NCI-H446 (cell line): ENCODE results near the gene CMIP.
A peak's percentile ranks its signal among the peaks of the same experiment; 100 is the strongest.
"Not testable (repeated sequence)": the region's sequence is repeated elsewhere in the genome, so short reads cannot be mapped to it uniquely, and the experiment has no call there.

Experiments used
- DNase-seq, 2 experiments: peaks; one replicate each; lab custom pipeline; 2025; lab: John Stamatoyannopoulos, UW

The CMIP gene

GRCh38 chr16:81444448-81445121 is at the start of gene CMIP:
Gene CMIP (plus strand): TSS chr16:81444808.
- DNase-seq: peak in 1 of 2 experiments; percentile 69

GRCh38 chr16:81394966-81395655 is 49.5 kb upstream of the CMIP start:
- no peak for DNase-seq

GRCh38 chr16:81397058-81397878 is 47.3 kb upstream of the CMIP start:
- no peak for DNase-seq

DNA sequence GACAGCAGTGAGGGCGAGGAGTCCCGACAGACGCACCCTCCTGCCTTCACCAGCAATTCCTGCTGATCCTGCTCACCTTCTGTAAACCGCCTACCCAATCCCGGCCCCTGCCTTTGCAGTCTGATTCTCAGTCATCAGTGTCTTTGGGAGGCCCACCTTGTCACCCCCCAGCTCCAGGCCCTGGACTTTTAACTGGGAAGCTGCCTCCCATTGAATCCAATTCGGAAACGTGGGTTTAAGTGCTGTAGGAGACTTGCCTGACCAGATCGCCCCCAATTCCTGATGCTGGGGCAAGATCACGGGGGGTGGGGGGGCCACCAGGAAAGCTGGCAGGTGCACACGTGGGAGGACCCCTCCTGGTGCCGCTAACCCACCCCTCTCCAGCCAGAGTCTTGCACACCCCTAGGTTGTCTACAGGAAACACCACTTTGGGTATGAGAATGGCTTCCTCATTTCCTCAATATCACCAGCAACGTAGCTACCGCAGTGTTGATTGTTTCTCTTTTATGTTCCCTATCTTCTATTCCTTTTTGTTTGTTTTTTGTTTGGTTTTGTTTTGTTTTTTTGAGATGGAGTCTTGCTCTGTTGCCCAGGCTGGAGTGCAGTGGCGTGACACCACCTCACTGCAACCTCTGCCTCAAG is 46.6 kb upstream of the CMIP start:
- DNase-seq: no peak

DNA sequence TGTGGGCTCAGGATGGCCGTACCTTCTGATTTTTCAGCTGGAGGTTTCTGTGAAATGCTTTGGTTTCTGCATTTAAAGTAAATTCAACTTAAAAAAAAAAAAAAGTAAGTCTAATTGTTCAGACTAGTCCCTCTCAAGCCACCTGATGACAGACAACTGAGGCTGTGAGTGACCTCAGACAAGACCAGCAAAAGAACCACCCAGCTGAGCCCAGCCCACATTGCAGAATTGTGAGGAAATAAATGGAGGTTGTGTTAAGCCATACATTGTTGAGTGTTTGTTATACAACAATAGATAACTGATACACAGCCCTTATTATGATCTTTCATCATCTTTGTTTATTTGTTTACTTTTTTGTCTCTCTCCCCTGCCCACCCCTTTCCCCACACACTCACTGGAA is 44.7 kb upstream of the CMIP start:
- no peak for DNase-seq

DNA sequence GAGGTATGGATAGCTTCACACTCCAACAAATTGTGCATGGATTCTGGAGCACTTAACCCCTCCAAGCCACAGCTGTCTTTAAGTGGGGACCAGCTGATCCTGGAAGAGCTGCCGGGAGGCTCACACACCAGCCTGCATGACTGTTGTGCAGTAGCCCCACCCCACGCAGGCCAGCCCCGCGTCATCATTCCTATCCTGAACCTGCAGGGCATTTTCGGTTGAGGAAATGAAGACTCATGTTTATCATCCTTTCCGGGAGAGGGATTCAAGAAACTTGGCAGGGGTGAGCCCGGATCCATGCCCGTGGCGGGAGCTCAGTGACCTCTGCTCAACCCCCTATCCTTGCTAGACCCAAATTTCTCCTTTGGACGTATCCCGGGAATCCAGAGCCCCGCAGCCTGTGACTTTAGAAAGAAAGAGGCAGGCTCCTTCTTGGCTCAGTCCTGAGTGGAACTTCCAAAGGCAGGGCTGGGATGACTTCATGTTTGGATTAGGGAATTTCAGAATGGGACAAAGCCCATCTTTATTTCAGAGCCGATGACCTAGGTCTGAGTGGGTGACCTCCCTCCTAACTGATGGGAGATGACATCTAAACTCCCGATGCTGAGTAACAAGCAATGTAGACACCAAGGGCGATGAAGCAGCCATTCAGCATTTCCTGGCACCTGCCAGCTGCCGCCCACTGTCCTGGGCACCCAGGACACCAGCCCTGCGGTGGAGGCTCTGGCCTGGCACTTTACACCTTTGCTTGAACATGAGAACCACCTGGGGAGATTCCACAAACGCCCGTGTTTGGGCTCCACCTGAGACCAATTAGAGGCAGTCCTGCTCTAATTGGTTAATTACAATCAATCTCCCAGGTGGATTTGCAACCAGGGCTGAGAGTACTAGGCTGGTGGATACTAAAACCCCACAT is 43.3 kb upstream of the CMIP start:
- DNase-seq: no peak

- no peak for DNase-seq
Measured at GRCh38 chr16:81403208-81403600, 41.4 kb upstream of the CMIP start.

- peak; percentile 27 to 57 for DNase-seq
Measured at GRCh38 chr16:81403601-81404391, 40.8 kb upstream of the CMIP start.

DNA sequence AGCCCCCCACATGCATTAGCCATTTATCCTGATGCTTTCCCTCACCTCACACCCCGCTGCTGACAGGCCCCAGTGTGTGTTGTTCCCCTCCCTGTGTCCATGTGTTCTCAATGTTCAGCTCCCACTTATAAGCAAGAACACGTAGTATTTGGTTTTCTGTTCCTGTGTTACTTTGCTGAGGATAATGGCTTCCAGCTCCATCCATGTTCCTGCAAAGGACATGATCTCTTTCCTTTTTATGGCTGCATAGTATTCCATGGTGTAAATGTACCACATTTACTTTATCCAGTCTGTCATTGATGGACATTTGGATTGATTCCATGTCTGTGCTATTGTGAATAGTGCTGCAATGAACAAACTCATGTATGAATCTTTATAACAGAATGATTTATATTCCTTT is 39.6 kb upstream of the CMIP start:
- DNase-seq: not testable (repeated sequence)

GRCh38 chr16:81405702-81406113 is 38.9 kb upstream of the CMIP start:
- no peak for DNase-seq

DNA sequence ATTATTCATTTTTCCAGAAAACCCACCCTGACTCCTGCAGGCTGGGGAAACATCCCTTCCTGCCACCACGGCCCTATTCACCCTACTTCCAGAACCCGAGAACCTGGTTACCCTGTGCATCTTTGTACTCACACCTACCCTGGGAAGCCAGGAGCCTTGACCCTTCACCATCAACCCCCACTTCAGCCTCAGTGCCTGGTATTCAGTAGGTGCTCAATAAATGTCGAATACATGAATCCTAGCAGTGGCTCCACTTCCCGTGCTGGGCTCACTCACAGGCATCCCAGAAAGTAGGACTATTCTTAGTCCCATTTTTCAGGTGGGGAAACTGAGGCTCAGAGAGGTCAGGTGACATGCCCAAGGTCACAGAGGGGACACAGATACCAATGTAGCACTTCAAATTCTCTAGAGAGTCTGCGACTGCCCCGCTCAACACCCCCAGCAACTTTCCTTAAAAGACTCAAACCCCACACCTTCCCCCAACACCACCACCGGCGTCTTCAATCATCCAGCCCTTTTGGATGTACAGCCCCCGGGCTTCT is 36.1 kb upstream of the CMIP start:
- DNase-seq: no peak

DNA sequence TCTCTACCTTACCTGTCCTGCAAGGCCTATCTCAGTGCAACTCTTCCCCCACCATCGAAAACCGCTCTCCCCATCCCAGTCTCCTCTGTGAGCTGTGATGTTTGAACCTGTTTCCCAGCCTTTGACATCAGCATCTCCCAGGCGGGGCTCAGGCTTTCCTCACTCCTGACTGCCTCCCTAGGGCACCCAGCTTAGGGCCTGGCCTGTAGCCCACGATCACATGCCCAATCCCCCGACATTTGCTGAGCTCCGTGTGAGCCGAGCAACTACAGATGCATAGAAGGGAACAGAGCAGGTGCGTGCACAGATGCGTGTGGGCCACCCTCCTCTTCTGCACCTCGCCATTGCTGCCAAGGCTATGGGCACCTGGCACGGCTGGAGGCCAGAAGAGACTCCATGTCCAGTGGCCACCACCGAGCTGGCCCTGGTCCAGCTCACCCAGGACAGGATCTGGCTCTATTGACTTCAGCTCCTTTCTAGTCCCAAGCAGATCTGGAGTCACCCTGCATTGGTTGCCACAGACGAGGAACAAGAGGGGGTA is 35.5 kb upstream of the CMIP start:
- DNase-seq: no peak

DNA sequence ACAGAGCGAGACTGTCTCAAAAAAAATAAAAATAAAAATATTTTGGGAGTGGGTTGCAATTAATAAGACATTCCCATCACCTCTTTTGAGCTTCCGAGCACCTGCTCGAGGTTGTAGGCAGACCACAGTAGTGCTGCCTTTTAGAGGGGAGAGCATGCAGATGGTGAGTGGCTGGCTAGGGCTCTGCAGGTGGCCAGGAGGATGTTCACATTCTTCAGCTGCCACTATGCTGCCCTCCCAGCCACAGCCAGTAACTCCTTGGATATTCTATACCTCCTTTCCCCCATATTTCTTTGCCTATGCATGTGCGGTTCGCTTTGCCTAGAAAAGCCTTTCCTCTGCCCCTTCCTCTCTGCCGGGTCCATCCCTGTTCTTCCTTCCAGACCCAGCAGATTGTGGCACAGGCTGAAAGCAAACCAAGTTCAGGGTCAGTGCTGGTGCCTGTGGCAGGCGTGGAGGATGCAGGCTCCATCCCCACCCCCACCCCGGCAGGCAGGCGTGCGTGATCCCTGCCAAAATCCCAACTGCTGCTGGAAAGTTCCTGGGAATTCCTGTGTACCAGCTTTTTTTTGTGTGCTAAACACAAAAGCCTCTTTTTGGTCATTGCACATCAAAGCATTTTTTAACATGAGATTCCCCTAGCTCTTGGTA is 33.8 kb upstream of the CMIP start:
- DNase-seq: no peak

GRCh38 chr16:81413245-81413990 is 31.2 kb upstream of the CMIP start:
- no peak for DNase-seq

DNA sequence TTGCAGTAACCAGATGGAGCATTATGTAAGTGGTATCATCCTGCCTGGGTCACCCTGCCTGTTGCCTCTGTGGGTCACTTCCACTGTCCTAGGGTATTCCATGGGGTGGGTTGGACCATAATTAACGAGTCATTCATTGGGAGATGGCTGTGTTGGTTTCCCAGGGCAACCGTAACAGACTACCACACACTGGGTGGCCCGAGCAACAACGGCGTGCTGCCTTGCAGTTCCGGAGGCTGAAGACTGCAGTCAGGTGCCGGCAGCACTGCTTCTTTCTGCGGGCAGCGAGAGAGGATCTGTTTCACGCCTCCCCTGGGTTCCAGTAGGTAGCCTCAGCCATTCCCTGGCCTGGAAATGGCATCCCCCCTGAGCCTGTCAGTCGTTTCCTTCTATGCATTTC is 28.9 kb upstream of the CMIP start:
- no peak for DNase-seq

DNA sequence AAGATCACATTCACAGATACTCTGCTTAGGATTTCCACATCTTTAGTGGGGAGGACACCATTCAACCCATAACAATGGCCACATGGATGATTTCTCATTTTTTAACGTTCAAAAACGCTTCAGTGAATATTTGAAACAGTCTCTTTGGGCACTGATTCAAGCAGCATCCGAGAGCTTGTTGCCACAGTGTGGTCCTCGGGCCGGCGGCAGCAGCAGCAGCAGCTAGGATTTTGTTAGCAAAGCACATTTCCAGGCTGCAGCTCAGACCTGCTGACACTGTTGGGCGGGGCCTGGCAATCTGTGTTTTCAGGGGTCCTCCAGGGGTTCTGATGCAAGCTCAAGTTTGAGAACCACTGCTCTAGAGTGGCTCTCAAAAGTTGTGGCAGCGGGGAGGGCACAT is 27.9 kb upstream of the CMIP start:
- DNase-seq: no peak

DNA sequence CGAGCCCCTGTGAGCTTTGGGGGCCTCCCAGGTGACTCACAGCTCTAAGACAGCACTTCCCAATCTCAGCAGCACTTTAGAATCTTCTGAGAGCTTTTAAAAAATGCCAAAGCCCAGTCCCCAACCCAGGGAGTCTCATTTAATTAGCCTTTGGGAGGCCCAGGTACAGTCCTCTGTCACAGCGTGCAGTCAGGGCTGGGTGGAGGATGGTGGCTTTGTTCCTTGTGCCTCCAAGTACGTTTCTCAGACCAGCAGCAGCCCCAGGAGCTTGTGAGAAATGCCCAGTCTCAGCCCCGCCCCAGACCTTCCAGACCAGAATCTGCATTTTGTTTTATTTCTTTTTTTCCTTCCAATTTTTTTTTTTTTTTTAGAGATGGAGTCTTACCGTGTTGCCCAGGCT is 27.4 kb upstream of the CMIP start:
- no peak for DNase-seq

DNA sequence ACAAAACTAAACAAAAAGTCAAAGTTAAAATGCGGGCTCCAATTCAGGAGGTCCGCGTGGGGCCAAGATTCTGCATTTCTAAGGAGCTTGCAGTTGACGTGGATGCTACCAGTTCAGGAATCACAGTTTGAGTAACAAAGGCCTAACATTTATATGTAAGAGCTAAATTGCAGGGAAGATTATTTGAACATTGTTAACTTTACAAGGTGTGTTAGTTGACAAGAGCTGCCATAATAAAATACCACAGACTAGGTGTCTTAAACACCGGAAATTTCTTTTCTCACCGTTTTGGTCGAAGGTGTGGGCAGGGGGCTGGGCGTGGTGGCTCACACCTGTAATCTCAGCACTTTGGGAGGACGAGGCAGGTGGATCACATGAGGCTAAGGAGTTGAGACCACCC is 24.8 kb upstream of the CMIP start:
- no peak for DNase-seq

GRCh38 chr16:81421126-81421525 is 23.5 kb upstream of the CMIP start:
- DNase-seq: no peak
